Left colon (tissue), 2 donors: ENCODE results near the gene ZIM2. TPM values are rescaled to one million over a fixed set of nuclear protein-coding genes. Genes with fewer than 3 reads are reported as not detected.

Experiments used
- ATAC-seq: fragments of 200-7000 bp; cut with Tn5 transposase; one replicate; pipeline ENCODE4 v1.9.1; 2020; ENCODE audit warnings: mild to moderate bottlenecking, moderate library complexity
- DNase-seq, 2 donors: peaks; one replicate each; pipeline ENCODE4 v3.0.0-alpha.2; 2020
- intact Hi-C, 2 donors: fragments of 100-400 bp; cut with DNase I in 1 of 2; cut with micrococcal nuclease in 1 of 2; formaldehyde crosslinking; loops; one replicate each; pipeline versions ENCODE4 v1.11.2 to v1.14.0; 2022; cut with DNase I, micrococcal nuclease
- total RNA-seq, 2 donors: library from RNA; stranded (reverse); fragmentation: NEBNext Ultra II Directional; extraction: Animal tissue kit (Norgen Biotek cat#: 25700); gene quantifications; one replicate each; pipeline ENCODE4 v1.2.1, GENCODE V29; 2021
- donor health status: DM: no; HTN: no; CAD: no.
- donor health status: DM: yes; HTN: yes; CAD: no.

ZIM2 gene
- total RNA-seq, 2 donors from 2014 or later = 0.14 TPM; not detected in 1

DNA sequence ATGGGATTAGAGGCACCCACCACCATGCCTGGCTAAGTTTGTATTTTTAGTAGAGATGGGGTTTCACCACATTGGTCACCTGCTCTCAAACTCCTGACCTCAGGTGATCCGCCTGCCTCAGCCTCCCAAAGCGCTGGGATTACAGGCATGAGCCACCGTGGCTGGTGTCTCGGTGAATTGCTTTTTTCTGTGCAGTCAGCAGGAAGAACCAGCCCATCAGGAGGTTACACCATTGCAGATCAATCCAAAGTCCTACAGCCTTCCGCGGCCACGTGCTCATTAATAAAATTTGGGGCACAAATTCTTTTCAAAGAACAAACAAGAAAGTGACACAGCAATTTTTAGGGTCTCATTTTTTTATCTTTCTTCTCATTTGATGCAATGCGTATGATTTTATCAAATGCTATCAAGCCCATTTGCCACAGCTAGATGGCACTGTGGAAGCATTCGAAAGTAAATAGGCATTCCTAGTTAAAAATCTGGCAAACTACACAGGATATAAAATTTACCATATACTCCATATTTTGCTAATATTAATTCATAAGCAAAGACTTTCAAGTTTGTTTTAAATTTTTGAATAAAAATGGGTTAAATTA lies 114.6 kb downstream of the ZIM2 start:
- intact Hi-C loops = no loop called here
- ATAC-seq (no peak), DNase-seq (no peak)

Other genes with a start within 250 kb of the ZIM2 start
- gene ZNF71, start 245.4 kb downstream of the ZIM2 start, total RNA-seq = 1 to 10 TPM; 2.1 to 3.8 TPM
- under 1 TPM in 1 of 2 donors, not detected in 1; 0.27 TPM for gene SMIM17, start 197.6 kb downstream of the ZIM2 start, total RNA-seq
- 1 to 10 TPM in 1 of 2 donors, under 1 TPM in 1; 0.55 to 1.6 TPM for gene ZNF835, start 169.0 kb downstream of the ZIM2 start, total RNA-seq
- 1 to 10 TPM in 1 of 2 donors, under 1 TPM in 1; 0.92 to 2.6 TPM for gene PEG3, start within 50 bp of the ZIM2 start, total RNA-seq